Measurements from ENCODE around the gene ATRAID.
"Not testable (repeated sequence)": the region's sequence is repeated elsewhere in the genome, so short reads cannot be mapped to it uniquely, and the experiment has no call there.

ATRAID gene

GRCh38 chr2:27191070-27191829 lies 20.6 kb upstream of the ATRAID start:
- peak in 23 of 56 donors; percentile 2 to 70 (median 9) for DNase-seq

DNA sequence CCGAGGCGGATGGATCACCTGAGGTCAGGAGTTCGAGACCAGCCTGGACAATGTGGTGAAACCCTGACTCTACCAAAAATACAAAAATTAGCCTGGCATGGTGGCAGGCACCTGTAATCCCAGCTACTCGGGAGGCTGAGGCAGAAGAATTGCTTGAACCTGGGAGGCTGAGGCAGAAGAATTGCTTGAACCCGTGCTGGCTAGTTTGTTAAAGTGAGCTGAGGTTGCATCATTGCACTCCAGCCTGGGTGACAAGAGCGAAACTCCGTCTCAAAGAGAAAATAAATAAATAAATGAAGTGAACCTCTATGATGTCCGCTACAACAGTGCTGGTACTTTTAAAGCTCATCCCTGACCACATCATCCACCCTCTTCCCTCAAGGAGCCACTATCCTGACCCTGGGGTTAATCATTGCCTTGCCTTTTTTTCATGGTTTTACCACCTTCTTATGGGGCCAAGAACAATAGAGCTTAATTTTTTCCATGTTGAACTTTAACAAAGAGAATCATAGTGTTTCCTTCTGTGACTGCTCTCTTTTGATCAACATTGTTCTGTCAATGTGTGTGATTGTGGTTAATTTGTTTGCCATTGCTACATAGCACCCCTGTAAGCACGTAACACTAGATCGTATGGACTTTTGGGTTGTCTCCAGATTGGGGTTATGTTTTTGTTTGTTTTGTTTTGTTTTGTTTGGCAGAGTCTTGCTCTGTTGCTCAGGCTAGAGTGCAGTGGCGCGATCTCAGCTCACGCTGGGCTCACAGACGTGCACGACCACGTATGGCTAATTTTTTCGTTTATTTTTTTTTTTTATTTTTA lies 17.1 kb upstream of the ATRAID start:
- no peak for DNase-seq

DNA sequence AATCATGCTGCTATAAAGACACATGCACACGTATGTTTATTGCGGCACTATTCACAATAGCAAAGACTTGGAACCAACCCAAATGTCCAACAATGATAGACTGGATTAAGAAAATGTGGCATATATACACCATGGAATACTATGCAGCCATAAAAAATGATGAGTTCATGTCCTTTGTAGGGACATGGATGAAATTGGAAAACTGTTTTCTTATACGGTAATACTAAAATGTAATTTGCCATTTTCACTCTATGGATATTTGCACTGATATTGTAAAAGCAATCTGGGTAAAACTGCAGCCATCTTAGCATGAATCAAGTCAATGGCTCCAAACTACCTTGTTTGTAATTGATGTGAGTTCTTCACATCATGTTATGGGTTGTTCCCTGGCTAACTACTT lies 16.0 kb upstream of the ATRAID start:
- DNase-seq, result not testable (repeated sequence)

GRCh38 chr2:27198068-27198467 lies 13.8 kb upstream of the ATRAID start:
- not testable (repeated sequence) for DNase-seq

GRCh38 chr2:27198627-27199026 lies 13.2 kb upstream of the ATRAID start:
- DNase-seq, result no peak

DNA sequence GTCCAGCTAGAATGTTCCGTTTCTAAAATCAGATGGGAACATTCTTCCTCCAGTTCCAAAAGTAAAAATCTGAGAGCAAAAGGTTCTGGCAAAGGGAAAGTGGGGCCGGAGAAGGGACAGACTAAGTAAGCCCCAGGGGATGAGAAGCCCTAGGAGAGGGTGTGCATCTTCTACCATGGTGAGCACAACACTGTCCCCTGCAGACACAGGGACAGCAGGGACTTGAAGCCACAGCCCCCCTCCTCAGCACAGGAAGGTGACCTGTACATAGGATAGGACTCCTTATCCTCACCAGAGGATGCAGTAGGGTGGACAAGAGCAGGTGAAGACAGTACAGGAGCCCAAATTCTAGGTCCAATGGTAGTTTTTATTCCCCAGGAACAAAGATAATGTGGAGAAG lies 12.6 kb upstream of the ATRAID start:
- no peak for DNase-seq

GRCh38 chr2:27201675-27202074 lies 10.2 kb upstream of the ATRAID start:
- DNase-seq, result no peak

- DNase-seq, result no peak
Measured at GRCh38 chr2:27202854-27203253, 9.0 kb upstream of the ATRAID start.

- DNase-seq, result no peak
Measured at GRCh38 chr2:27203741-27204140, 8.1 kb upstream of the ATRAID start.

- DNase-seq, result no peak
Measured at GRCh38 chr2:27204566-27204965, 7.3 kb upstream of the ATRAID start.

DNA sequence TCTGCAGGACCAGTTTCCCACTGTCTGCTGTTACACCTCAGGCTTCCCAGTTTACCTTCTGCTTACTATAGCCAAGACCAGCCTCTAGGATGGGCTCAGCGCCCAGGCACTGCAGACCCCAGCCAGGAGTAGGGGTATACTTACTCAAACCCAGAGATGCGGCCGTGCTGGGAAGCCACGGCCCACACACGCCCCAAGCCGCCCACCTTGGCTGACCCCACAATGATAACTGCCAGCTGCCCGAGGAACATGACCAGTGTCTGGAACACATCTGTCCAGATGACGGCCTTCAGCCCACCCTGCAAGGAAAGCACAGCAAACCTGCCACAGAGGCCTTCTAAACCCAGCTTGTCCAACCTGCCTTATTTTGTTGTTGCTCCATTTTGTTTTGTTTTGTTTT lies 6.6 kb upstream of the ATRAID start:
- no peak for DNase-seq

DNA sequence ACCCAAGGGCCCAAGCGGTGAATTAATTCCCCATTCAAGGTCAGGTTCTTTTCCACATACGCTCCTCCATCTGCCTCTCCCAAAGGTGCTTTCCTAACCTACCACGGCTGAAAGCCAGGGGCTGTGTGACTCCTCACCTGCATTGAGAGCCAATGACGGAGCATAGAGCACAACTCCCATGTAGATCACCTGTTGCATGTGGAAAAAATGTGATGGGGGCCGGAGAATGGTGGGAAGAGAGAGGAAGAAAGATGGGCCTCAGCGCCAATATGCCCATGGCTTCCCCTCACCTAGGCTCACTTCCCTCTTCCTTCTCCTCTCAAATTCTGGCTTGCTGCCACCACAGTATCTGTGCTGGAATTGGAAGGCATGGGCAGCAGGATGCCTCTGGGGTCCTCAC lies 5.5 kb upstream of the ATRAID start:
- DNase-seq, result no peak

DNA sequence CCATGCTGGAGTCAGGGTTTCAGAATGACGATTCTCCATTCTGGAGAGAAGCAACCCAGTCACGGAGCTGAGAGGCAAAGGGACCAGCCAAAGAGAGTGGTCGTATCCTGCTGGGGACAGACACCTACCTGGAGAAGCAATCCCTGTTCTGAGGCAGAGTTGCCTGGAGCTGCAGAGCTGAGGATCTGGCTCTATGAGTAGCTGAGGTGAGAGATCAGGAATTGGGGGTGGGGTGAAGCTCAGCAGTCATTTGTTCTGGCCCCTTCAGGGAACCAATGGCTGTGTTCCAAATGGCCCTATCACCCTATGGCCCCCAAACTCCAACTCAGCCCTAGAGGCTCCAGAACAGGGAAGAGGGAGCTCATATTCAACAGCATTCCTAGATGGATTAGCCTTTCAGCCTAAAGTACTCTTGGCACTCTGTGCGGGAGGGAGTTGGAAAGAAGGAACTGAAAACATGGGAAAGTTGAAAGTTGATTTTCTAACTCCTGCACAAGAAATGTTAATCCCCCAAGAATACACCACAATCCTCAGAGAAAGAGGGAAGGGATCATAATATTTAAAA lies 3.3 kb upstream of the ATRAID start:
- DNase-seq, result no peak

DNA sequence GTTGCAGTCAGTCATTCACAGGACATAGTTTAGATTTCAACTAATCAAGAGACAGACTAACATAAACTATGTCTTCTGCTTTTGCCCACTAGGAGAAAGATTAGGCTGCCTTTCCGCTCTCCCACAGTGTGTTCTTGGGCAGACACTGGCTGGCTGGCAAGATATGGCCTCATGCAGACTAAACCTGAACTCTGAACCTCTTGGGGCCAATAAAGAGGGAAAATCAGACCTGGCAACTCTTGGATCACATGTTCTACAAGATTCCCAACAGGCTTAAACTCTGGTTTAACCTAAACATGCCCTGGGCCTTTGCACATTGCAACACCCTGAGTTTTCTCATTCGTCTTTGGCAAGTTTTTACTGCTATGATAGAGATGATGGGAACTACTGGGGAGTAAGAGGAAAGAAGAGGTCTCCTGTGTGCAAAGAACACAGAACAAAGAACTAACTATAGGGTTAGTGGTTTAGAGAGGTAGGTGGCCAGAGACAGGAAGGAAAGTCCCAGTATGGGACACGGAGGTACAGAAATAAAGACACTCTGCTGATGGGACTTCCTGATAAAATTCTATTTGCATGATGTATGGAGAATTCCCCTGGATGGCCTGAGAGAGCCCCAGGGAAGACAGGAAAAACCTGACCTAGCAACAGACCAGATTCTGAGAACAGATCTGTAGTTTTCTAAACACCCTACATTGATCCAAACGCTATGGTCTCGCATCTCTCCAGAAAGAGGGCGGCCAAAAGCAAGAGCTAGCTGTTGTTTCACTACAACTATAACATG lies 2.0 kb upstream of the ATRAID start:
- DNase-seq, result no peak

GRCh38 chr2:27211241-27211942 lies 449 bp upstream of the ATRAID start:
- peak in 1 of 56 donors; percentile 73 for DNase-seq

GRCh38 chr2:27212626-27213471 lies 1.0 kb downstream of the ATRAID start:
- DNase-seq, result peak in 5 of 56 donors; percentile 27 to 56 (median 46)

DNA sequence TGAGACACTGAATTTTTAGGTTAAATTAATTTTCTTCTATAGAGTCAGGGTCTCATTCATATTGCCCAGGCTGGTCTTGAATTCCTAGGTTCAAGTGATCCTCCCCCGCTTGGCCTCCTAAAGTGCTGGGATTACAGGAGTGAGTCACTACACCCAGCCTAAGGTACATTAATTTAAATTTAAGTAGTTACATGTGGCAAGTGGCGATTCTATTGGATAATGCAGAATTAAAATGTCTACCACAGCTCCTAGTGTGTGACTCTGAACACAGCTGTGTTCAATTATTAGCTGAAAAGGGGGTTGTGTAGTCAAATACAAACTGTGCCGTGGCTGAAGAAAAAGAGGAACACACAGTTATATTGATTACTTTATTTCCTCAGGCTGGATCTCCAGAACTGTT lies 3.1 kb downstream of the ATRAID start:
- no peak for DNase-seq

GRCh38 chr2:27216416-27217137 lies 4.7 kb downstream of the ATRAID start:
- DNase-seq, result no peak

Measured in amygdala (tissue), 56 donors.